ENCODE measurements around the gene CEP135. TPM values are rescaled to one million over a fixed set of nuclear protein-coding genes. Genes with fewer than 3 reads are reported as not detected.
"Not testable (repeated sequence)": the region's sequence is repeated elsewhere in the genome, so short reads cannot be mapped to it uniquely, and the experiment has no call there.

Gene CEP135
- total RNA-seq, 2 donors from 2014 or later: 5.3 to 12.2 TPM

GRCh38 chr4:55951191-55951922 is 2.6 kb downstream of the CEP135 start:
- H3K4me3 ChIP-seq: no peak overlapping the region
- no peak for TF ChIP-seq CTCF (IDR thresholded peaks at IDR 0.05)
- ATAC-seq (ENCODE audit: insufficient number of reproducible peaks, low FRiP score, low read depth) (no peak), DNase-seq (ENCODE audit: low spot score) (no peak)
- peaks cover 3% of the 10 kb centered on the region for H3K36me3 ChIP-seq
- no peaks in the 10 kb centered on the region for H3K9me3 ChIP-seq
- no peaks in the 10 kb centered on the region for H3K27me3 ChIP-seq (replicated peaks; ENCODE audit: insufficient read depth)
- H3K27ac ChIP-seq: no peak overlapping the region
- peaks cover 9 to 31% of the 10 kb centered on the region in 2 donors for H3K4me1 ChIP-seq (ENCODE audit: control insufficient read depth in 1 of 2, low read depth in 2 of 2)

- peaks cover 7% of the 10 kb centered on the region for H3K36me3 ChIP-seq
- H3K27me3 ChIP-seq (replicated peaks; ENCODE audit: insufficient read depth): no peaks in the 10 kb centered on the region
- ATAC-seq (ENCODE audit: insufficient number of reproducible peaks, low FRiP score, low read depth) (no peak), DNase-seq (ENCODE audit: low spot score) (no peak)
- TF ChIP-seq CTCF (IDR thresholded peaks at IDR 0.05): no peak
- no peaks in the 10 kb centered on the region for H3K9me3 ChIP-seq
- no peak overlapping the region for H3K4me3 ChIP-seq
- no peaks in the 10 kb centered on the region for H3K4me1 ChIP-seq (ENCODE audit: control insufficient read depth in 1 of 2, low read depth in 2 of 2)
- no peak overlapping the region for H3K27ac ChIP-seq
These were observed 7.0 kb downstream of the CEP135 start for GRCh38 chr4:55955710-55956109.

- DNase-seq (ENCODE audit: low spot score): no peak
- Histone ChIP-seq H3K9me3 (no peaks in the 10 kb centered on the region), H3K27me3 (replicated peaks; ENCODE audit: insufficient read depth) (no peaks in the 10 kb centered on the region), H3K4me3 (no peak overlapping the region), H3K4me1 (ENCODE audit: control insufficient read depth in 1 of 2, low read depth in 2 of 2) (no peaks in the 10 kb centered on the region), H3K36me3 (peaks cover 12% of the 10 kb centered on the region), H3K27ac (no peak overlapping the region)
- no peak for TF ChIP-seq CTCF (IDR thresholded peaks at IDR 0.05)
- no peak for ATAC-seq (ENCODE audit: insufficient number of reproducible peaks, low FRiP score, low read depth)
These were observed 10.9 kb downstream of the CEP135 start for GRCh38 chr4:55959655-55960054.

- ATAC-seq (ENCODE audit: insufficient number of reproducible peaks, low FRiP score, low read depth): no peak
- H3K36me3 ChIP-seq: peaks cover 8% of the 10 kb centered on the region
- no peak overlapping the region for H3K27ac ChIP-seq
- H3K9me3 ChIP-seq: no peaks in the 10 kb centered on the region
- no peaks in the 10 kb centered on the region for H3K27me3 ChIP-seq (replicated peaks; ENCODE audit: insufficient read depth)
- no peak for TF ChIP-seq CTCF (IDR thresholded peaks at IDR 0.05)
- H3K4me1 ChIP-seq (ENCODE audit: control insufficient read depth in 1 of 2, low read depth in 2 of 2): no peaks in the 10 kb centered on the region
- DNase-seq (ENCODE audit: low spot score): no peak
- H3K4me3 ChIP-seq: no peak overlapping the region
These were observed 15.3 kb downstream of the CEP135 start for GRCh38 chr4:55964046-55964445.

GRCh38 chr4:55965585-55965984 is 16.8 kb downstream of the CEP135 start:
- no peak for TF ChIP-seq CTCF (IDR thresholded peaks at IDR 0.05)
- DNase-seq (ENCODE audit: low spot score) (no peak), ATAC-seq (ENCODE audit: insufficient number of reproducible peaks, low FRiP score, low read depth) (no peak)
- Histone ChIP-seq H3K36me3 (peaks cover 8% of the 10 kb centered on the region), H3K27ac (no peak overlapping the region), H3K4me1 (ENCODE audit: control insufficient read depth in 1 of 2, low read depth in 2 of 2) (no peaks in the 10 kb centered on the region), H3K9me3 (no peaks in the 10 kb centered on the region), H3K4me3 (no peak overlapping the region), H3K27me3 (replicated peaks; ENCODE audit: insufficient read depth) (no peaks in the 10 kb centered on the region)

- H3K4me3 ChIP-seq; H3K27me3 ChIP-seq (replicated peaks; ENCODE audit: insufficient read depth); DNase-seq (ENCODE audit: low spot score); H3K36me3 ChIP-seq; H3K9me3 ChIP-seq; ATAC-seq (ENCODE audit: insufficient number of reproducible peaks, low FRiP score, low read depth); H3K4me1 ChIP-seq (ENCODE audit: control insufficient read depth in 1 of 2, low read depth in 2 of 2); H3K27ac ChIP-seq: not testable (repeated sequence)
These were observed 17.6 kb downstream of the CEP135 start for GRCh38 chr4:55966324-55966723.
